ENCODE results near the gene IZUMO4.
A peak's percentile ranks its signal among the peaks of the same experiment; 100 is the strongest.

The IZUMO4 gene, protein sequence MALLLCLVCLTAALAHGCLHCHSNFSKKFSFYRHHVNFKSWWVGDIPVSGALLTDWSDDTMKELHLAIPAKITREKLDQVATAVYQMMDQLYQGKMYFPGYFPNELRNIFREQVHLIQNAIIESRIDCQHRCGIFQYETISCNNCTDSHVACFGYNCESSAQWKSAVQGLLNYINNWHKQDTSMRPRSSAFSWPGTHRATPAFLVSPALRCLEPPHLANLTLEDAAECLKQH

DNA sequence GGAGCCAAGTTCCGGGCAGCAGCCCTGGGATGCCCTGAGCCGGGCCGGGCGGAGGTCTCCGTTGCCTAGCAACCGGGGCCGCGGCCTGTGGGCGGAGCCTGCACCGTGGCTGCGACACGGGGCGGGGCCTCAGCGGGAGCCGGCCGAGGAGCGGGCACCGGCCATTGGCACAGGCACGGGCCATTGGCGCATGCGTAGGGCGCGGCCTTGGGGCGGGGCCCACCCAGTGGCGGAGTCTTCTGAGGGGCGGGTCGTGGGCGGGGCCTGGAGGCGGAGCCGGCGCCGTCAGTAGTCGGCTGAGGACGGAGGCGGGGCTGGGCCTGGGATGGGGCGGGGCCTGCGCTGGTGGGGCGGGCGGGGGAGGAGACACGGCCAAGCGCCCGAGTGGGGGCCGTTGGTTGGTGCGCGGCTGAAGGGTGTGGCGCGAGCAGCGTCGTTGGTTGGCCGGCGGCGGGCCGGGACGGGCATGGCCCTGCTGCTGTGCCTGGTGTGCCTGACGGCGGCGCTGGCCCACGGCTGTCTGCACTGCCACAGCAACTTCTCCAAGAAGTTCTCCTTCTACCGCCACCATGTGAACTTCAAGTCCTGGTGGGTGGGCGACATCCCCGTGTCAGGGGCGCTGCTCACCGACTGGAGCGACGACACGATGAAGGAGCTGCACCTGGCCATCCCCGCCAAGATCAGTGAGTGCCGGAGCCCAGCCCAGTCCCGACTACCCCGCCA, at the start of gene IZUMO4:
Gene IZUMO4 (plus strand): TSS at position 436 of the 723 bp plus-strand sequence. CDS start 31 bp downstream, at position 467.
- no peak for FAIRE-seq
- TF ChIP-seq, protein P1, sequence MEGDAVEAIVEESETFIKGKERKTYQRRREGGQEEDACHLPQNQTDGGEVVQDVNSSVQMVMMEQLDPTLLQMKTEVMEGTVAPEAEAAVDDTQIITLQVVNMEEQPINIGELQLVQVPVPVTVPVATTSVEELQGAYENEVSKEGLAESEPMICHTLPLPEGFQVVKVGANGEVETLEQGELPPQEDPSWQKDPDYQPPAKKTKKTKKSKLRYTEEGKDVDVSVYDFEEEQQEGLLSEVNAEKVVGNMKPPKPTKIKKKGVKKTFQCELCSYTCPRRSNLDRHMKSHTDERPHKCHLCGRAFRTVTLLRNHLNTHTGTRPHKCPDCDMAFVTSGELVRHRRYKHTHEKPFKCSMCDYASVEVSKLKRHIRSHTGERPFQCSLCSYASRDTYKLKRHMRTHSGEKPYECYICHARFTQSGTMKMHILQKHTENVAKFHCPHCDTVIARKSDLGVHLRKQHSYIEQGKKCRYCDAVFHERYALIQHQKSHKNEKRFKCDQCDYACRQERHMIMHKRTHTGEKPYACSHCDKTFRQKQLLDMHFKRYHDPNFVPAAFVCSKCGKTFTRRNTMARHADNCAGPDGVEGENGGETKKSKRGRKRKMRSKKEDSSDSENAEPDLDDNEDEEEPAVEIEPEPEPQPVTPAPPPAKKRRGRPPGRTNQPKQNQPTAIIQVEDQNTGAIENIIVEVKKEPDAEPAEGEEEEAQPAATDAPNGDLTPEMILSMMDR (IDR thresholded peaks at IDR 0.05; ENCODE audit: insufficient read depth, missing control alignments): peak; percentile 38
- peak; percentile 98 for DNase-seq (ENCODE audit: insufficient read length, low spot score)

DNA sequence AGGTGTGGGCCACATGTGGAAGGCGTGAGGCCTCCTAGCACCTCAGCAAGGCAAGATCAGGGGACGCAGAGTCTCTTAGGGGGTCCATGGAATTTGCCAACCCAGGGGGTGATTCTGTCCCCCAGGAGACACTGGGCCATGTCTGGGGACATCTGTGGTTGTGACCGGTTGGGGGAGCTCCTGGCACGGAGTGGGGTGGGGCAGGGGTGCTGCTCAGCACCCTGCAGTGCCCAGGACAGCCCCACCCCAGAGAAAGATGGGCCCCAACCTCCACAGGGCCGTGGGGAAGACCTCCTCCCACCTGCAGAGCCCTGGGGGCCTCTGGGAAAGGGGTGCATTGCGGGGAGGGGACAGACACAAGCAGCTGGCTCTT, 49.7 kb upstream of the IZUMO4 start:
- no peak for DNase-seq (ENCODE audit: insufficient read length, low spot score)
- TF ChIP-seq, protein P1 (IDR thresholded peaks at IDR 0.05; ENCODE audit: insufficient read depth, missing control alignments): no peak
- no peak for FAIRE-seq

DNA sequence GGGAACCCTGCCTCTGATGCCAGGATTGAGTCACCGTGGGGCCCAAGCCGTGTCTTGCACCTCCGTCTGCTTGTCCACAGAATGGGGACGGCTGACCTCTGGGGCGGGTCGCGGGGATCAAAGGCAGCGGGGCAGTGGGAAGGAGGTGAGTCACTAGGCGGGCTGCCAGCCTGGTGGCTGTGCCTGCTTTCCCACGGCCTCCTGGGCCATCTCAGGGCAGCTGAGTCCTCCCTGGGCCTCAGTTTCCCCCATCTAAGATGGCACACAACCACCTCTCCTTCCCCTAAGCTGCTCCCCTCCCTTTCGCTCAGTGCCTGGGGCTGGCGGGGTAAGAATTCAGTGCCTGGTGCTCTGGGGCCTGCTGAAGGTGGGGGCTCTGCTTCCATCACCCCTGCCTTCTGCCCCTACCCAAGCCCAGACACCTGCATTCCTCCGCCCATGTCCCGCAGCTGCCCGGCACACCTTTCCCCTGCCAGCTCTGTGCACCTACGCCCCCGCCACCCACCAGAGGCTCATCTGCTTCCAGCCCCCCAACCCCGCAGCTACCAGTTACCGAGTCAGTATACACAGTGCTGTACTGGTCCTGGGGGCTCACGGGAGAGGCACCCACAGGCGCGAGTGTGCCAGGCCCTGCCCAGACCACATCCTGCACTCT, 49.1 kb upstream of the IZUMO4 start:
- FAIRE-seq (no peak), DNase-seq (ENCODE audit: insufficient read length, low spot score) (no peak)
- TF ChIP-seq, protein P1 (IDR thresholded peaks at IDR 0.05; ENCODE audit: insufficient read depth, missing control alignments): no peak

DNA sequence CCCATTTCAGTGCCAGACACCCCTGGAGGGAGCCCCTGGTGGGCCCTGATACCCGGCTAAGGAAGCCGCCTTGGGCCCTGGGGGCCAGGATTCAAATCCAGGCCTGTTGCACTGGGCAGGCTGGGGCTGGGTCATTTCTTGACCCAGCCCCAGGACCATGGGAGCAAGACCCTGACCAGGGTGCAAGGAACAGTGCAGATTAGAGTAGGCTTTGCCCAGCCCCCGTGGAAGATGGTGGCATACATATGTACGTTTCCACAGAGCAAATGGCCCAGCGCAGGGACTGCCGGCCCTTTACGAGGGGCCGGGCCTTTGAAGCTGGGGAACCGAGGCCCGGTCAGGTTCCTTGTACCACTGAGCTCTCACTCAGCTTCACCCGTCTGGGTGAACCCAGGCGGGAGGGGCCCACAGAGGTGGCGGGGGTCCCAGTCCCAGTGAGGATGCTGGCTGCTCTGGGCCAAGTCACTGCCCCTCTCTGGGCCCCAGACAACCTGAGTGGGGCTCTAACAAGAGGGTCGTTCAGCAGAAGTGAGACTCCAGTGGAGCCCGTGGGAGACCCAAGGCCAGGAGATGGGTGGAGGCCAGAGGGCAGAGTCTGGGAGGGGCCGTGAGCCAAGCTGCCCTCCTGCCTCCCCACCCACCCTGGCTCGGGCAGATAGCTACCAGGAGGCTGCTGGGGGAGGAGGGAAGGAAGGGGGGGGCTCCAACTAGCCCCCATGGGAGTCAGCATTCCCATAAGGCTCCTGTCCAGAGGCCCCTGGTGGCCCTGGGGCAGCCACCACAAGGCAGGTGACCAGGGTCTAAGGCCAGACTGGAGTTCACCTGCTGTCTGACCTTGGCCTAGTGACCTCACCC, 48.4 kb upstream of the IZUMO4 start:
- no peak for FAIRE-seq
- no peak for DNase-seq (ENCODE audit: insufficient read length, low spot score)
- TF ChIP-seq, protein P1 (IDR thresholded peaks at IDR 0.05; ENCODE audit: insufficient read depth, missing control alignments): no peak

DNA sequence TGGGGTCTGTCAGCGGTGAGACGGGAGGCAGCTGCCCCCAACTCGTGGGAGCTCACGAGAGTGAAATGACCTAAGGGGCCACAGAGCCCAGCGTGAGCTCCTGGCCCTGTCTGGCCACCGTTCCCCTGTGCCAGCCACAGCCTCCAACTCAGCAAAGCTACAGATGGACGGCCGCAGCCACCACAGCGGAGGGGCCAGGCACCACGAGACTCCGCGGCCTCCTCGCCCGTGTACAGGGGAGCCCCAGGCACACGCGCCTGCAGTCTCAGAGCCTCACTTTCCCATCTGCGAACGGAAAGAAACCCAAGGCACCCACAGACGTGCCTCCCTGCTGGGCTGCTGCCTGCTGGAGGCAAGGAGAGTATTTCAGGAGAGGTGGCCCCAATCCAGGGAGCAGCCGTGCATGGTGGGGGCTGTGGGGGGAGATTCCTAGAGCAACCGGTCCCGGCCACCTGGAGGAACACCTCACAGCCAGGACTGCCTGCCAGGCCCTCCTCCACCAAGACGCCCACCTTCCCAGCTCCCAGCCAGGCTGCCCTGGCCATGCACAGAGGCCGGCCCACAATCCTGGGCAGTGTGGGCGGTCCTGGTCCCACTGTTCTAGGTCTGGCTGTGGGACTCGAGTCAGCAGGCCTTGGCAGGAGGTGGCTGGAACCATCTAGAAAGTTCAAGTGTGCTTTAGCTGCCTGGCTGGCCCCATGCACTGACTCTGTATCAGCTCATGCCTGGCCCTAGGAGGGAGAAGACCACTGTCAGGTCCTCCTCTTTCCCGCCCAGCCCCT, 47.6 kb upstream of the IZUMO4 start:
- no peak for FAIRE-seq
- no peak for DNase-seq (ENCODE audit: insufficient read length, low spot score)
- TF ChIP-seq, protein P1 (IDR thresholded peaks at IDR 0.05; ENCODE audit: insufficient read depth, missing control alignments): no peak

DNA sequence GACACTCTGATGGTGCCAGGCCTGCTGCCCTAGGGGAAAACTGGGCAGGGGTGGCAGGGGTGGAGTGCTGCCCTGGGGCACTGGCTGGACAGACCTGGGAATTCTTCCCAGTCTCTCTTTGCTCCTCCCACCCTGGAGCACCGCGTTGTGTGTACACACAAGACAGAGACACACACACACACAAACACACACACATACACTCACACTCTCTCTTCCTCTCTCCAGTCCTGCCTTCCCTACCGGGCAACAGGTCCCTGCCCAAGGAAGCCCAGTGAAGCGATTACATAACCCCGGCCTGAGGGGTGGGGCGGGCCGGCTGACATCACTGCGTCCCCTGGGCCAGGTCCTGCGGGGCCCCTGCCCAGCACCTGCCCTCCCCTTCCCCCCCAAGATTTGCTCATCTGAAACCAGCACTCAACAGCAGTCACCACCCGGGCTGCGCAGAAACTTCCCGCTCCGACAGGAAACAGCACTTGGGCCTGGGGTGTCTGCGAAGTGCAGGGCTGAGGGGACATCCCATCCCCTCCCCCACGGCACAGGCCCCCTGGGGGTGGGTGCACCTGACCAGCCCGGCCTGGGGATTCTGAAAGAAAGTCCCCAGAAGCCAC, 46.9 kb upstream of the IZUMO4 start:
- no peak for FAIRE-seq
- TF ChIP-seq, protein P1 (IDR thresholded peaks at IDR 0.05; ENCODE audit: insufficient read depth, missing control alignments): no peak
- no peak for DNase-seq (ENCODE audit: insufficient read length, low spot score)
